Measurements from ENCODE around the gene OTOG.
A peak's percentile ranks its signal among the peaks of the same experiment; 100 is the strongest.

Gene OTOG

DNA sequence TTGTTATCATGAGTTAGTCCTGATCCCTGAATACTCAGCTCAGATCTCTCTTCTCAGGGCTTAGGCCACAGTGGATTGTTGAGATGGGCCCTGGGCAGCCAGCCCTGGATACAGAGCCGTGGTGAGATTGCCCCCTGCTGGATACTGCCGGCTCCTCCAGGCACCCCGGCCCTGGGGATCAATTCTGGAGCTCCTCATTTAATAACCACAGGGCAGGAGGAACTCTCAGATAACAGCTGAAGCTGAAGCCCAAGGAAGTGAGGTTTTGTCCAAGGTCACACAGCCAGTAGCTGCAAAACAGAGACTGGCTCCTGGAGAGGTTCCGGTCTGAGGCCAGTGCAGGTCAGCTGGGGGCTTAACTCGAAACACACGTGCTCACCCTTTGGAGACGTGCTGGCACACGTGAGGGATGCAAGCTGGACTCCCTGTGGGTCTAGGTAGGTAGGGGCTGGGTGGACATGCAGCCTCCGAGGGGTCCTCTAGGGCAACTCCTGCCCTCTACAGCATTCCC lies 18.8 kb upstream of the OTOG start:
- TF ChIP-seq, protein P1, sequence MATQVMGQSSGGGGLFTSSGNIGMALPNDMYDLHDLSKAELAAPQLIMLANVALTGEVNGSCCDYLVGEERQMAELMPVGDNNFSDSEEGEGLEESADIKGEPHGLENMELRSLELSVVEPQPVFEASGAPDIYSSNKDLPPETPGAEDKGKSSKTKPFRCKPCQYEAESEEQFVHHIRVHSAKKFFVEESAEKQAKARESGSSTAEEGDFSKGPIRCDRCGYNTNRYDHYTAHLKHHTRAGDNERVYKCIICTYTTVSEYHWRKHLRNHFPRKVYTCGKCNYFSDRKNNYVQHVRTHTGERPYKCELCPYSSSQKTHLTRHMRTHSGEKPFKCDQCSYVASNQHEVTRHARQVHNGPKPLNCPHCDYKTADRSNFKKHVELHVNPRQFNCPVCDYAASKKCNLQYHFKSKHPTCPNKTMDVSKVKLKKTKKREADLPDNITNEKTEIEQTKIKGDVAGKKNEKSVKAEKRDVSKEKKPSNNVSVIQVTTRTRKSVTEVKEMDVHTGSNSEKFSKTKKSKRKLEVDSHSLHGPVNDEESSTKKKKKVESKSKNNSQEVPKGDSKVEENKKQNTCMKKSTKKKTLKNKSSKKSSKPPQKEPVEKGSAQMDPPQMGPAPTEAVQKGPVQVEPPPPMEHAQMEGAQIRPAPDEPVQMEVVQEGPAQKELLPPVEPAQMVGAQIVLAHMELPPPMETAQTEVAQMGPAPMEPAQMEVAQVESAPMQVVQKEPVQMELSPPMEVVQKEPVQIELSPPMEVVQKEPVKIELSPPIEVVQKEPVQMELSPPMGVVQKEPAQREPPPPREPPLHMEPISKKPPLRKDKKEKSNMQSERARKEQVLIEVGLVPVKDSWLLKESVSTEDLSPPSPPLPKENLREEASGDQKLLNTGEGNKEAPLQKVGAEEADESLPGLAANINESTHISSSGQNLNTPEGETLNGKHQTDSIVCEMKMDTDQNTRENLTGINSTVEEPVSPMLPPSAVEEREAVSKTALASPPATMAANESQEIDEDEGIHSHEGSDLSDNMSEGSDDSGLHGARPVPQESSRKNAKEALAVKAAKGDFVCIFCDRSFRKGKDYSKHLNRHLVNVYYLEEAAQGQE (IDR thresholded peaks at IDR 0.05; ENCODE audit: low read depth), result no peak
- peak; percentile 76 for TF ChIP-seq RAD21 (IDR thresholded peaks at IDR 0.05; ENCODE audit: low read depth)

DNA sequence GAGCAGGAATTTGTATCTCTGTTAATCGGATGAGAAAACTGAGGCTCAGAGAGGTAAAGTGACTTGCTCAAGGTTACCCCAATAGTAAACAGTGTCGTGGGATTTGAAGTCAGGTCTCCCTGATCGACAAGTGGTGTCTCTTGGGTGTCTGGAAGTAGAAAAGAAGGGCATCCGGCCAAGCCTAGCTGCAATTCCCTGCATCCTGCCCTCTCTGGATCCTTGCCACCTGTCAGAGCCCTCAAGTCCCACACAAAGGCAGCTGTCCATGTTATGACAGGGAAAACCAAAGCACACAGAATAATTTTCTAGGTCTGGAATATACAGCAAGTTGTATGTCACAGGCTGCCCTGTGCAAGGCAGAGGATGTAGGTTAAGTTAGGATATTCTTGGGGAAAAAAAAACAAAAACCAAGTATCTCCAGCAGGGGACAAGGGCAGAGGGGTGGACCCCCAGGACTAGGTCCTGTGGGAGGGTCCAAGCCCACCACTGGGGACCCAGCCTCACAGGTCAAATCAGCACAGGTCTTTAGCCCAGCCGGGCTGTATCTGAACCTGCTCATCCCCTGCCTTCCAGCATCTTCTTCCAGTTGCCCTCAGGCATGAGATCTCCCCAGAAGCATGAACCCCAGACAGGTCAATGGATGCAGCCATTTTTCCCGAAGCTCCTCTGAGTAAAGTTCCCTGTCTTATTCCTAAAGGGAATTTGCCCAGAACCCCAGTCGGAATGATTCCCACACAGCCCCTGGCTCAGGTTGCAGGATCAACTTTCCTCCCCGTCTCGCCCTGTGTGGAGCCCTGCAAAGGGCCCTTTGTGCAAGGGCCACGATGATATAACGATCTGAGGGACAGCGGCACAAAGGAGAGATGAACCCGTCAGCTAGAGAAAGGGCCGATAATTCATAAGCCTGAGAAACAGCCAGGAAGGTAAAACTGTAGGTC lies 17.9 kb upstream of the OTOG start:
- TF ChIP-seq TEAD4 (IDR thresholded peaks at IDR 0.05) (no peak), RAD21 (IDR thresholded peaks at IDR 0.05; ENCODE audit: low read depth) (no peak), EGR1 (IDR thresholded peaks at IDR 0.05) (no peak), YY1 (IDR thresholded peaks at IDR 0.05; ENCODE audit: low read depth) (no peak), TAF1 (IDR thresholded peaks at IDR 0.05; ENCODE audit: low read depth) (no peak), ZBTB7A (IDR thresholded peaks at IDR 0.05; ENCODE audit: low read depth) (no peak), CREB1 (IDR thresholded peaks at IDR 0.05; ENCODE audit: low read depth) (no peak), CEBPB (IDR thresholded peaks at IDR 0.05) (no peak), NFIC (IDR thresholded peaks at IDR 0.05) (no peak), TCF12 (IDR thresholded peaks at IDR 0.05; ENCODE audit: low read depth) (no peak), FOXM1 (IDR thresholded peaks at IDR 0.05; ENCODE audit: borderline replicate concordance, low read depth) (no peak), EP300 (IDR thresholded peaks at IDR 0.05; ENCODE audit: borderline replicate concordance) (no peak)
- TF ChIP-seq, protein P2, sequence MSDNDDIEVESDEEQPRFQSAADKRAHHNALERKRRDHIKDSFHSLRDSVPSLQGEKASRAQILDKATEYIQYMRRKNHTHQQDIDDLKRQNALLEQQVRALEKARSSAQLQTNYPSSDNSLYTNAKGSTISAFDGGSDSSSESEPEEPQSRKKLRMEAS (IDR thresholded peaks at IDR 0.05), result no peak
- TF ChIP-seq, protein P1 (IDR thresholded peaks at IDR 0.05; ENCODE audit: low read depth), result no peak
- TF ChIP-seq, protein P3, sequence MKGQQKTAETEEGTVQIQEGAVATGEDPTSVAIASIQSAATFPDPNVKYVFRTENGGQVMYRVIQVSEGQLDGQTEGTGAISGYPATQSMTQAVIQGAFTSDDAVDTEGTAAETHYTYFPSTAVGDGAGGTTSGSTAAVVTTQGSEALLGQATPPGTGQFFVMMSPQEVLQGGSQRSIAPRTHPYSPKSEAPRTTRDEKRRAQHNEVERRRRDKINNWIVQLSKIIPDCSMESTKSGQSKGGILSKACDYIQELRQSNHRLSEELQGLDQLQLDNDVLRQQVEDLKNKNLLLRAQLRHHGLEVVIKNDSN (IDR thresholded peaks at IDR 0.05), result no peak

DNA sequence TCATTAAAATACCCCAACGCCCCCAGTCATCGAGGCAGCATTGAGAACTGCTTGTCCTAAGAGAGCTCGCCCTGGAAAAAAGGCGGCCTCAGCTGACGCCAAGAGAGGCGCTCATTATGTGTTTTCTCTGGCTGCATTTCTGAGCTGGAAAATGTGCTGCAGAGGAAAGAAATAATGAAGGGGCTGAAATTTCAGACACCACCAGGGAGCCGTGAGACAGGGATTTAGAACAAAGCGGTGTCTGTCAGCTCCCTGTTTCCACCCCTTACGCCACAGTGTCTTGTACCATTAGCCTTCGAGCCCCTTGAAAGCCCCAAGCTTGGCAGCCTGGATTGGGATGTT lies 17.2 kb upstream of the OTOG start:
- TF ChIP-seq CEBPB (IDR thresholded peaks at IDR 0.05), result no peak
- TF ChIP-seq, protein P3 (IDR thresholded peaks at IDR 0.05), result no peak

DNA sequence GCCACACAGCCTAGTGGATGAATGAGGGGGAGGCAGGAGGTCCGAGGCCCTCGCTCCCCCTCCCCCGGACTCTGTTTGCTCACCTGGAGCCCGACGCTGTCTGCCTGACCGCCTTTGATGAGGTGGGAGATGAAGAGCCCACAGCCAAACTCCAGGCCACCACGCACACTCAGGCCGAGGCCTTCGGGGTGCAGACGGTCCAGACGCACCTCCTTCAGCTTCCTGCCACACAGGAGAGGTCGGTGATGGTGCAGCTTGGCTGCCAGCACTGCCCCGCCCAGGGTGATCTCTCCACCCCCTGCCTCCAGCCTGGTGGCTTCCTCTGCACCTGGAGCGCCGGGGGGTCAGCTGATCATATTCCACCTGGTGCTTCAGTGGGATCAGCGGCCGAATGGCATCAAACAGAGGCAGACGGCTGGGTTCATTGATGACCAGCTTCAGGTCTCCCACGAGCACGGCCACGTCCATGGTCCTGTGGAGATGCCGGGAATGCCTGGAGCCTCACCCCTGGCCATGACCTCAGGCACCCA lies 15.9 kb upstream of the OTOG start:
- TF ChIP-seq, protein P3 (IDR thresholded peaks at IDR 0.05), result no peak
- TF ChIP-seq TEAD4 (IDR thresholded peaks at IDR 0.05) (no peak), TCF12 (IDR thresholded peaks at IDR 0.05; ENCODE audit: low read depth) (no peak), EP300 (IDR thresholded peaks at IDR 0.05; ENCODE audit: borderline replicate concordance) (no peak), CREB1 (IDR thresholded peaks at IDR 0.05; ENCODE audit: low read depth) (no peak), TAF1 (IDR thresholded peaks at IDR 0.05; ENCODE audit: low read depth) (no peak), YY1 (IDR thresholded peaks at IDR 0.05; ENCODE audit: low read depth) (no peak), EGR1 (IDR thresholded peaks at IDR 0.05) (no peak), RAD21 (IDR thresholded peaks at IDR 0.05; ENCODE audit: low read depth) (no peak), FOXM1 (IDR thresholded peaks at IDR 0.05; ENCODE audit: borderline replicate concordance, low read depth) (no peak)
- TF ChIP-seq, protein P1 (IDR thresholded peaks at IDR 0.05; ENCODE audit: low read depth), result no peak
- TF ChIP-seq, protein P2 (IDR thresholded peaks at IDR 0.05), result no peak

Data from Ishikawa (cell line).